ENCODE measurements around the gene ALOX12. TPM values are rescaled to one million over a fixed set of nuclear protein-coding genes. Genes with fewer than 3 reads are reported as not detected.

The ALOX12 gene
- polyA plus RNA-seq, 3 donors: 0.29 to 1.2 TPM; not detected in 1

GRCh38 chr17:7002288-7003047, 6.6 kb downstream of the ALOX12 start:
- peak overlapping the region in 1 of 7 donors; percentile 9 for H3K27ac Mint-ChIP-seq
- H3K36me3 ChIP-seq (replicated peaks in 1 of 2; ENCODE audit: control insufficient read depth in 1 of 2, insufficient read depth in 2 of 2, low read length in 2 of 2): peaks cover 51 to 77% of the 10 kb centered on the region in 2 donors
- TF ChIP-seq, protein P1, sequence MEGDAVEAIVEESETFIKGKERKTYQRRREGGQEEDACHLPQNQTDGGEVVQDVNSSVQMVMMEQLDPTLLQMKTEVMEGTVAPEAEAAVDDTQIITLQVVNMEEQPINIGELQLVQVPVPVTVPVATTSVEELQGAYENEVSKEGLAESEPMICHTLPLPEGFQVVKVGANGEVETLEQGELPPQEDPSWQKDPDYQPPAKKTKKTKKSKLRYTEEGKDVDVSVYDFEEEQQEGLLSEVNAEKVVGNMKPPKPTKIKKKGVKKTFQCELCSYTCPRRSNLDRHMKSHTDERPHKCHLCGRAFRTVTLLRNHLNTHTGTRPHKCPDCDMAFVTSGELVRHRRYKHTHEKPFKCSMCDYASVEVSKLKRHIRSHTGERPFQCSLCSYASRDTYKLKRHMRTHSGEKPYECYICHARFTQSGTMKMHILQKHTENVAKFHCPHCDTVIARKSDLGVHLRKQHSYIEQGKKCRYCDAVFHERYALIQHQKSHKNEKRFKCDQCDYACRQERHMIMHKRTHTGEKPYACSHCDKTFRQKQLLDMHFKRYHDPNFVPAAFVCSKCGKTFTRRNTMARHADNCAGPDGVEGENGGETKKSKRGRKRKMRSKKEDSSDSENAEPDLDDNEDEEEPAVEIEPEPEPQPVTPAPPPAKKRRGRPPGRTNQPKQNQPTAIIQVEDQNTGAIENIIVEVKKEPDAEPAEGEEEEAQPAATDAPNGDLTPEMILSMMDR (IDR thresholded peaks at IDR 0.05): no peak

GRCh38 chr17:7003745-7004144, 7.9 kb downstream of the ALOX12 start:
- peaks cover 47 to 72% of the 10 kb centered on the region in 2 donors for H3K36me3 ChIP-seq (replicated peaks in 1 of 2; ENCODE audit: control insufficient read depth in 1 of 2, insufficient read depth in 2 of 2, low read length in 2 of 2)
- H3K4me2 ChIP-seq (replicated peaks; ENCODE audit: extremely low read depth, low read length, poor library complexity, severe bottlenecking): no peak overlapping the region
- H3K27ac ChIP-seq (ENCODE audit: low read depth in 1 of 2, low read length in 2 of 2): no peak overlapping the region
- no peaks in the 10 kb centered on the region for H3K27me3 ChIP-seq (ENCODE audit: control insufficient read depth in 2 of 2, insufficient read depth in 2 of 2, low read length in 2 of 2)
- H4K20me1 ChIP-seq (ENCODE audit: insufficient read depth, low read length): peaks cover 90% of the 10 kb centered on the region
- Mint-ChIP-seq H3K36me3 (peaks cover 62 to 68% of the 10 kb centered on the region in 2 donors), H3K27me3 (ENCODE audit: low read depth in 3 of 3) (peaks cover 0 to 1% (median 0%) of the 10 kb centered on the region in 3 donors), H3K4me3 (no peak overlapping the region), H3K27ac (no peak overlapping the region), H3K9me3 (no peaks in the 10 kb centered on the region), H3K4me1 (peaks cover 13% of the 10 kb centered on the region)
- H3K9me3 ChIP-seq (replicated peaks in 1 of 2; ENCODE audit: control insufficient read depth in 1 of 2, insufficient read depth in 1 of 2, low read length in 2 of 2): no peaks in the 10 kb centered on the region
- no CpG with 5 or more reads among the region's 2 CpGs for WGBS (ENCODE audit: insufficient coverage)
- no peak for DNase-seq
- intact Hi-C loops (cut with micrococcal nuclease): loop anchor here (2.0 kb wide), 1 partner anchor 91 kb away; no protein-coding TSS in a partner anchor
- H3K9ac ChIP-seq (ENCODE audit: insufficient read depth, low read length, poor library complexity, severe bottlenecking): no peak overlapping the region
- H2AFZ ChIP-seq (ENCODE audit: insufficient read depth, low read depth, low read length, poor library complexity, severe bottlenecking): no peak overlapping the region
- H3K79me2 ChIP-seq (ENCODE audit: insufficient read depth, low read length): peaks cover 37% of the 10 kb centered on the region
- no peaks in the 10 kb centered on the region for H3K4me1 ChIP-seq (ENCODE audit: control insufficient read depth in 1 of 2, insufficient read depth in 2 of 2, low read length in 2 of 2)
- H3K4me3 ChIP-seq (replicated peaks in 1 of 3; ENCODE audit: low read depth in 2 of 3, low read length in 3 of 3): no peak overlapping the region
- TF ChIP-seq, protein P1 (IDR thresholded peaks at IDR 0.05): no peak

More at GRCh38 chr17:7002288-7003047, 6.6 kb downstream of the ALOX12 start:
- no peak for DNase-seq
- Histone ChIP-seq H2AFZ (ENCODE audit: insufficient read depth, low read depth, low read length, poor library complexity, severe bottlenecking) (no peak overlapping the region), H3K4me2 (replicated peaks; ENCODE audit: extremely low read depth, low read length, poor library complexity, severe bottlenecking) (no peak overlapping the region), H3K4me1 (ENCODE audit: control insufficient read depth in 1 of 2, insufficient read depth in 2 of 2, low read length in 2 of 2) (no peaks in the 10 kb centered on the region), H3K9ac (ENCODE audit: insufficient read depth, low read length, poor library complexity, severe bottlenecking) (no peak overlapping the region), H3K79me2 (ENCODE audit: insufficient read depth, low read length) (peaks cover 24% of the 10 kb centered on the region), H3K27me3 (ENCODE audit: control insufficient read depth in 2 of 2, insufficient read depth in 2 of 2, low read length in 2 of 2) (no peaks in the 10 kb centered on the region), H4K20me1 (ENCODE audit: insufficient read depth, low read length) (peaks cover 89% of the 10 kb centered on the region), H3K27ac (ENCODE audit: low read depth in 1 of 2, low read length in 2 of 2) (no peak overlapping the region), H3K4me3 (replicated peaks in 1 of 3; ENCODE audit: low read depth in 2 of 3, low read length in 3 of 3) (no peak overlapping the region), H3K9me3 (replicated peaks in 1 of 2; ENCODE audit: control insufficient read depth in 1 of 2, insufficient read depth in 1 of 2, low read length in 2 of 2) (no peaks in the 10 kb centered on the region)
- H3K27me3 Mint-ChIP-seq (ENCODE audit: low read depth in 3 of 3): peaks cover 0 to 2% (median 1%) of the 10 kb centered on the region in 3 donors
- peaks cover 11% of the 10 kb centered on the region for H3K4me1 Mint-ChIP-seq
- H3K4me3 Mint-ChIP-seq: no peak overlapping the region
- intact Hi-C loops (cut with micrococcal nuclease): no loop called here
- WGBS (ENCODE audit: insufficient coverage): 95% methylated on average over 4 of the region's 6 CpGs
- H3K36me3 Mint-ChIP-seq: peaks cover 67 to 73% of the 10 kb centered on the region in 2 donors
- H3K9me3 Mint-ChIP-seq: no peaks in the 10 kb centered on the region
